ENCODE measurements around the gene RPP21. TPM values are rescaled to one million over a fixed set of nuclear protein-coding genes. Genes with fewer than 3 reads are reported as not detected.

RPP21 gene
- total and polyA plus RNA-seq, 2 of the 8 experiments (the other 6 are each of a cell fraction or from before 2014, with no cell fraction given), result 63.0 to 219 TPM

DNA sequence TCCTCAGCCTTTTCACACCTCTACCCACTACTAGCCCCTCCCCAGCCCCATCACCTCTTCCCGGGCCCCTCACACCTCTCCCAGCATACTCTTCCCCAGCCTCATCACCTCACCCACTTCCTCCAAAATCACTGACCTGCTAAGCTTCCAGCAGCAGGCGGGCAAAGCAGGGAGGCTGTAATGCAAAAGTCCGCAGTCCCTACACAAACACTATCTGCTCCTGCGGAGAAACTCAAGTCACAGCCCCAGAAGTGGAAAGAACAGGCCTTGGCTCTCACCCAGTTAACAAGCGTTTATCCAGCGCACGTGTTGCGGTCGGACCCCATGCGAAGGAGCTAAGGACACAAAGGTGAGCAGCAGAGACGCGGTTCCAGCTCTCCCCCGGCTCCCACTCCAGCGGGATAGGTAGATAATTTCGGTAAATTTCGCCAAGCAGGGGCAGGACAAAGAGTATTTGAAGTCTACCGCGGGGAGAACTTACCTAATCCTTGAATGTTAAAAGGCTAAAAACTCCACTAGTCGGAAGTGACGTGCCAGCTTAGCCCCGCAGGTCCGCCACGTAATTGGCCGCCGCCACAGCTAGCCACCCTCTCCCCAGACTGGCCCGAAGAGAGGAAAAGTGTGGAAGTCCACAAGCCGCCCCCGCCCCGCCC lies 19.0 kb upstream of the RPP21 start (continued):
- TF ChIP-seq CHD2 (IDR thresholded peaks at IDR 0.05; ENCODE audit: low read length), result no peak
- no peak for TF ChIP-seq CBX5 (IDR thresholded peaks at IDR 0.05; ENCODE audit: low read depth, low read length)
- TF ChIP-seq KDM1A (IDR thresholded peaks at IDR 0.05; ENCODE audit: borderline replicate concordance, low read length), result peak; percentile 61; the same call in 1 of the 2 replicates
- TF ChIP-seq POLR2A (IDR thresholded peaks at IDR 0.05; ENCODE audit: control extremely low read depth in 1 of 2, low read depth in 2 of 2, low read length in 2 of 2), result peak in 1 of 2 experiments; percentile 65; a peak in 2 of 3 replicates
- TF ChIP-seq, protein P1, sequence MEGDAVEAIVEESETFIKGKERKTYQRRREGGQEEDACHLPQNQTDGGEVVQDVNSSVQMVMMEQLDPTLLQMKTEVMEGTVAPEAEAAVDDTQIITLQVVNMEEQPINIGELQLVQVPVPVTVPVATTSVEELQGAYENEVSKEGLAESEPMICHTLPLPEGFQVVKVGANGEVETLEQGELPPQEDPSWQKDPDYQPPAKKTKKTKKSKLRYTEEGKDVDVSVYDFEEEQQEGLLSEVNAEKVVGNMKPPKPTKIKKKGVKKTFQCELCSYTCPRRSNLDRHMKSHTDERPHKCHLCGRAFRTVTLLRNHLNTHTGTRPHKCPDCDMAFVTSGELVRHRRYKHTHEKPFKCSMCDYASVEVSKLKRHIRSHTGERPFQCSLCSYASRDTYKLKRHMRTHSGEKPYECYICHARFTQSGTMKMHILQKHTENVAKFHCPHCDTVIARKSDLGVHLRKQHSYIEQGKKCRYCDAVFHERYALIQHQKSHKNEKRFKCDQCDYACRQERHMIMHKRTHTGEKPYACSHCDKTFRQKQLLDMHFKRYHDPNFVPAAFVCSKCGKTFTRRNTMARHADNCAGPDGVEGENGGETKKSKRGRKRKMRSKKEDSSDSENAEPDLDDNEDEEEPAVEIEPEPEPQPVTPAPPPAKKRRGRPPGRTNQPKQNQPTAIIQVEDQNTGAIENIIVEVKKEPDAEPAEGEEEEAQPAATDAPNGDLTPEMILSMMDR (IDR thresholded peaks at IDR 0.05; ENCODE audit: control extremely low read depth in 1 of 3, insufficient read depth in 1 of 3, low read depth in 1 of 3, low read length in 3 of 3), result no peak
- no peak for TF ChIP-seq CBX8 (IDR thresholded peaks at IDR 0.05; ENCODE audit: borderline replicate concordance, low read depth, low read length)
- peak; percentile 99 for TF ChIP-seq MAX (IDR thresholded peaks at IDR 0.05)
- no peak for TF ChIP-seq JUN (IDR thresholded peaks at IDR 0.05; ENCODE audit: low read depth, low read length)
- peak; percentile 61 for TF ChIP-seq TAF7 (optimal IDR thresholded peaks at IDR 0.05; ENCODE audit: borderline replicate concordance, low read depth, low read length)
- TF ChIP-seq RNF2 (IDR thresholded peaks at IDR 0.05; ENCODE audit: borderline replicate concordance, low read depth, low read length, missing control alignments, poor library complexity, severe bottlenecking), result peak; percentile 30

Data from H1 (cell line).